ENCODE data around the gene TCERG1. TPM values are rescaled to one million over a fixed set of nuclear protein-coding genes. Genes with fewer than 3 reads are reported as not detected.

Gene TCERG1
- total RNA-seq, 1 experiment from 2014 or later, result 75.9 TPM

GRCh38 chr5:146513462-146513861 lies 66.3 kb downstream of the TCERG1 start:
- in situ Hi-C loops (cut with HindIII; ENCODE audit: low pct_unique_long_range_greater_than_20kb, low sequenced_read_pairs), result no loop called here
- ChIA-PET CTCF (no interaction called here), POLR2A (no interaction called here)
- no peak for DNase-seq (ENCODE audit: low read depth, low spot score)
- no peak overlapping the region for H3K27ac ChIP-seq (ENCODE audit: low read length)
- peaks cover 36% of the 10 kb centered on the region for H3K36me3 ChIP-seq (ENCODE audit: control insufficient read depth, insufficient read depth, low read length)
- intact Hi-C loops (cut with micrococcal nuclease; ENCODE audit: unreplicated experiment), result no loop called here
- H3K9me3 ChIP-seq (ENCODE audit: control insufficient read depth, insufficient read depth, low read depth, low read length), result no peaks in the 10 kb centered on the region
- no peak for ATAC-seq
- TF ChIP-seq, protein P1, sequence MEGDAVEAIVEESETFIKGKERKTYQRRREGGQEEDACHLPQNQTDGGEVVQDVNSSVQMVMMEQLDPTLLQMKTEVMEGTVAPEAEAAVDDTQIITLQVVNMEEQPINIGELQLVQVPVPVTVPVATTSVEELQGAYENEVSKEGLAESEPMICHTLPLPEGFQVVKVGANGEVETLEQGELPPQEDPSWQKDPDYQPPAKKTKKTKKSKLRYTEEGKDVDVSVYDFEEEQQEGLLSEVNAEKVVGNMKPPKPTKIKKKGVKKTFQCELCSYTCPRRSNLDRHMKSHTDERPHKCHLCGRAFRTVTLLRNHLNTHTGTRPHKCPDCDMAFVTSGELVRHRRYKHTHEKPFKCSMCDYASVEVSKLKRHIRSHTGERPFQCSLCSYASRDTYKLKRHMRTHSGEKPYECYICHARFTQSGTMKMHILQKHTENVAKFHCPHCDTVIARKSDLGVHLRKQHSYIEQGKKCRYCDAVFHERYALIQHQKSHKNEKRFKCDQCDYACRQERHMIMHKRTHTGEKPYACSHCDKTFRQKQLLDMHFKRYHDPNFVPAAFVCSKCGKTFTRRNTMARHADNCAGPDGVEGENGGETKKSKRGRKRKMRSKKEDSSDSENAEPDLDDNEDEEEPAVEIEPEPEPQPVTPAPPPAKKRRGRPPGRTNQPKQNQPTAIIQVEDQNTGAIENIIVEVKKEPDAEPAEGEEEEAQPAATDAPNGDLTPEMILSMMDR (IDR thresholded peaks at IDR 0.05), result no peak
- TF ChIP-seq SIN3A (IDR thresholded peaks at IDR 0.05; ENCODE audit: borderline replicate concordance, insufficient read depth, low read depth, low read length) (no peak), POLR2AphosphoS5 (IDR thresholded peaks at IDR 0.05; ENCODE audit: low read depth, low read length) (no peak), TCF7L2 (IDR thresholded peaks at IDR 0.05; ENCODE audit: low read depth, low read length) (no peak)
- TF ChIP-seq, protein P2, sequence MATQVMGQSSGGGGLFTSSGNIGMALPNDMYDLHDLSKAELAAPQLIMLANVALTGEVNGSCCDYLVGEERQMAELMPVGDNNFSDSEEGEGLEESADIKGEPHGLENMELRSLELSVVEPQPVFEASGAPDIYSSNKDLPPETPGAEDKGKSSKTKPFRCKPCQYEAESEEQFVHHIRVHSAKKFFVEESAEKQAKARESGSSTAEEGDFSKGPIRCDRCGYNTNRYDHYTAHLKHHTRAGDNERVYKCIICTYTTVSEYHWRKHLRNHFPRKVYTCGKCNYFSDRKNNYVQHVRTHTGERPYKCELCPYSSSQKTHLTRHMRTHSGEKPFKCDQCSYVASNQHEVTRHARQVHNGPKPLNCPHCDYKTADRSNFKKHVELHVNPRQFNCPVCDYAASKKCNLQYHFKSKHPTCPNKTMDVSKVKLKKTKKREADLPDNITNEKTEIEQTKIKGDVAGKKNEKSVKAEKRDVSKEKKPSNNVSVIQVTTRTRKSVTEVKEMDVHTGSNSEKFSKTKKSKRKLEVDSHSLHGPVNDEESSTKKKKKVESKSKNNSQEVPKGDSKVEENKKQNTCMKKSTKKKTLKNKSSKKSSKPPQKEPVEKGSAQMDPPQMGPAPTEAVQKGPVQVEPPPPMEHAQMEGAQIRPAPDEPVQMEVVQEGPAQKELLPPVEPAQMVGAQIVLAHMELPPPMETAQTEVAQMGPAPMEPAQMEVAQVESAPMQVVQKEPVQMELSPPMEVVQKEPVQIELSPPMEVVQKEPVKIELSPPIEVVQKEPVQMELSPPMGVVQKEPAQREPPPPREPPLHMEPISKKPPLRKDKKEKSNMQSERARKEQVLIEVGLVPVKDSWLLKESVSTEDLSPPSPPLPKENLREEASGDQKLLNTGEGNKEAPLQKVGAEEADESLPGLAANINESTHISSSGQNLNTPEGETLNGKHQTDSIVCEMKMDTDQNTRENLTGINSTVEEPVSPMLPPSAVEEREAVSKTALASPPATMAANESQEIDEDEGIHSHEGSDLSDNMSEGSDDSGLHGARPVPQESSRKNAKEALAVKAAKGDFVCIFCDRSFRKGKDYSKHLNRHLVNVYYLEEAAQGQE (IDR thresholded peaks at IDR 0.05; ENCODE audit: insufficient read depth in 1 of 2, low read depth in 2 of 2, low read length in 1 of 2), result no peak
- no TSS peak for BruUV-seq (replicated peaks)
- H3K4me3 ChIP-seq (ENCODE audit: low read depth in 2 of 2, low read length in 2 of 2), result no peak overlapping the region
- H3K4me1 ChIP-seq (ENCODE audit: control insufficient read depth, insufficient read depth, low read length), result no peaks in the 10 kb centered on the region
- H3K27me3 ChIP-seq (ENCODE audit: control insufficient read depth, insufficient read depth, low read length), result peaks cover 2% of the 10 kb centered on the region; the same call in 1 of the 2 replicates

- no TSS peak for BruUV-seq (replicated peaks)
- ATAC-seq (no peak), DNase-seq (ENCODE audit: low read depth, low spot score) (no peak)
- no peak for TF ChIP-seq TCF7L2 (IDR thresholded peaks at IDR 0.05; ENCODE audit: low read depth, low read length)
- TF ChIP-seq POLR2AphosphoS5 (IDR thresholded peaks at IDR 0.05; ENCODE audit: low read depth, low read length), result no peak
- TF ChIP-seq, protein P2 (IDR thresholded peaks at IDR 0.05; ENCODE audit: insufficient read depth in 1 of 2, low read depth in 2 of 2, low read length in 1 of 2), result no peak
- TF ChIP-seq, protein P1 (IDR thresholded peaks at IDR 0.05), result no peak
- no peak for TF ChIP-seq SIN3A (IDR thresholded peaks at IDR 0.05; ENCODE audit: borderline replicate concordance, insufficient read depth, low read depth, low read length)
- Histone ChIP-seq H3K27me3 (ENCODE audit: control insufficient read depth, insufficient read depth, low read length) (peaks cover 2% of the 10 kb centered on the region; the same call in 1 of the 2 replicates), H3K27ac (ENCODE audit: low read length) (no peak overlapping the region), H3K4me1 (ENCODE audit: control insufficient read depth, insufficient read depth, low read length) (no peaks in the 10 kb centered on the region), H3K4me3 (ENCODE audit: low read depth in 2 of 2, low read length in 2 of 2) (no peak overlapping the region), H3K36me3 (ENCODE audit: control insufficient read depth, insufficient read depth, low read length) (peaks cover 26% of the 10 kb centered on the region), H3K9me3 (ENCODE audit: control insufficient read depth, insufficient read depth, low read depth, low read length) (no peaks in the 10 kb centered on the region)
- POLR2A ChIA-PET, result no interaction called here
- in situ Hi-C loops (cut with HindIII; ENCODE audit: low pct_unique_long_range_greater_than_20kb, low sequenced_read_pairs), result no loop called here
- intact Hi-C loops (cut with micrococcal nuclease; ENCODE audit: unreplicated experiment), result no loop called here
- CTCF ChIA-PET, result no interaction called here
Measured at GRCh38 chr5:146514575-146514974, 67.4 kb downstream of the TCERG1 start.
